ENCODE data around the gene WWC1. TPM values are rescaled to one million over a fixed set of nuclear protein-coding genes. Genes with fewer than 3 reads are reported as not detected.

Gene WWC1
- polyA plus RNA-seq, 1 experiment: 5.2 TPM

- no peak overlapping the region for H3K27ac ChIP-seq (ENCODE audit: low read depth, low read length)
- no peaks in the 10 kb centered on the region for H3K27me3 ChIP-seq (ENCODE audit: control insufficient read depth, insufficient read depth, low read length)
- no peak overlapping the region for H3K4me3 ChIP-seq (ENCODE audit: low read depth, low read length)
- no peak for DNase-seq (ENCODE audit: low read depth, low spot score)
- no peaks in the 10 kb centered on the region for H3K9me3 ChIP-seq (ENCODE audit: control insufficient read depth, insufficient read depth, low read length)
- TF ChIP-seq CTCF (IDR thresholded peaks at IDR 0.05; ENCODE audit: low read depth, low read length): no peak
- ChIA-PET CTCF (interaction anchor here (1.2 kb wide), 1 partner anchor 9 kb away, joined by 3 read pairs; no protein-coding TSS in a partner anchor), POLR2A (no interaction called here)
Measured at GRCh38 chr5:168467755-168468330, 176.4 kb downstream of the WWC1 start.

- DNase-seq (ENCODE audit: low read depth, low spot score): peak; percentile 52
- ChIA-PET POLR2A (no interaction called here), CTCF (interaction anchor here (1.1 kb wide), 1 partner anchor 174 kb away, joined by 7 read pairs; no protein-coding TSS in a partner anchor)
- no peak for TF ChIP-seq CTCF (IDR thresholded peaks at IDR 0.05; ENCODE audit: low read depth, low read length)
- no peaks in the 10 kb centered on the region for H3K27me3 ChIP-seq (ENCODE audit: control insufficient read depth, insufficient read depth, low read length)
- H3K4me3 ChIP-seq (ENCODE audit: low read depth, low read length): no peak overlapping the region
- H3K27ac ChIP-seq (ENCODE audit: low read depth, low read length): peak overlapping the region; percentile 59
- no peaks in the 10 kb centered on the region for H3K9me3 ChIP-seq (ENCODE audit: control insufficient read depth, insufficient read depth, low read length)
Measured at GRCh38 chr5:168468836-168469235, 177.4 kb downstream of the WWC1 start.

GRCh38 chr5:168469816-168470215 lies 178.4 kb downstream of the WWC1 start:
- CTCF ChIA-PET: interaction anchor here (0.7 to 0.8 kb wide), 3 partner anchors 7 to 201 kb away, joined by 3 to 5 read pairs (median 3); no protein-coding TSS in a partner anchor
- POLR2A ChIA-PET: no interaction called here
- Histone ChIP-seq H3K27ac (ENCODE audit: low read depth, low read length) (no peak overlapping the region), H3K4me3 (ENCODE audit: low read depth, low read length) (no peak overlapping the region), H3K9me3 (ENCODE audit: control insufficient read depth, insufficient read depth, low read length) (no peaks in the 10 kb centered on the region), H3K27me3 (ENCODE audit: control insufficient read depth, insufficient read depth, low read length) (no peaks in the 10 kb centered on the region)
- no peak for DNase-seq (ENCODE audit: low read depth, low spot score)
- TF ChIP-seq CTCF (IDR thresholded peaks at IDR 0.05; ENCODE audit: low read depth, low read length): no peak

GRCh38 chr5:168471785-168472184 lies 180.3 kb downstream of the WWC1 start:
- Histone ChIP-seq H3K9me3 (ENCODE audit: control insufficient read depth, insufficient read depth, low read length) (no peaks in the 10 kb centered on the region), H3K4me3 (ENCODE audit: low read depth, low read length) (no peak overlapping the region), H3K27ac (ENCODE audit: low read depth, low read length) (no peak overlapping the region), H3K27me3 (ENCODE audit: control insufficient read depth, insufficient read depth, low read length) (no peaks in the 10 kb centered on the region)
- TF ChIP-seq CTCF (IDR thresholded peaks at IDR 0.05; ENCODE audit: low read depth, low read length): no peak
- no peak for DNase-seq (ENCODE audit: low read depth, low spot score)
- ChIA-PET POLR2A (interaction anchor here (0.6 to 1.1 kb wide), 2 partner anchors 15 to 252 kb away, joined by 4 to 11 read pairs; no protein-coding TSS in a partner anchor), CTCF (interaction anchor here (0.6 to 1.7 kb wide), 9 partner anchors 13 to 1508 kb away, joined by 3 to 12 read pairs (median 4); partner anchors contain the start of genes INSYN2B and RARS1)

- H3K9me3 ChIP-seq (ENCODE audit: control insufficient read depth, insufficient read depth, low read length): no peaks in the 10 kb centered on the region
- DNase-seq (ENCODE audit: low read depth, low spot score): peak; percentile 86
- peak overlapping the region; percentile 74 for H3K27ac ChIP-seq (ENCODE audit: low read depth, low read length)
- no peaks in the 10 kb centered on the region for H3K27me3 ChIP-seq (ENCODE audit: control insufficient read depth, insufficient read depth, low read length)
- H3K4me3 ChIP-seq (ENCODE audit: low read depth, low read length): no peak overlapping the region
- POLR2A ChIA-PET: interaction anchor here (1.1 kb wide), 1 partner anchor 14 kb away, joined by 4 read pairs; no protein-coding TSS in a partner anchor
- CTCF ChIA-PET: interaction anchor here (0.6 to 1.7 kb wide), 8 partner anchors 9 to 1508 kb away, joined by 3 to 12 read pairs (median 4); partner anchors contain the start of genes INSYN2B and RARS1
- TF ChIP-seq CTCF (IDR thresholded peaks at IDR 0.05; ENCODE audit: low read depth, low read length): peak; percentile 53
Measured at GRCh38 chr5:168472329-168472728, 180.9 kb downstream of the WWC1 start.
